Measurements from ENCODE around the gene EML2. TPM values are rescaled to one million over a fixed set of nuclear protein-coding genes. Genes with fewer than 3 reads are reported as not detected.

Gene EML2
- total RNA-seq, 1 experiment from 2014 or later: 32.7 TPM

GRCh38 chr19:45593520-45593919 is 45.7 kb downstream of the EML2 start:
- in situ Hi-C loops (cut with HindIII; ENCODE audit: low pct_unique_long_range_greater_than_20kb, low sequenced_read_pairs): no loop called here
- H3K27me3 ChIP-seq (ENCODE audit: control insufficient read depth, insufficient read depth, low read length): no peaks in the 10 kb centered on the region
- intact Hi-C loops (cut with micrococcal nuclease; ENCODE audit: unreplicated experiment): no loop called here
- POLR2A ChIA-PET: no interaction called here
- TF ChIP-seq, protein P1, sequence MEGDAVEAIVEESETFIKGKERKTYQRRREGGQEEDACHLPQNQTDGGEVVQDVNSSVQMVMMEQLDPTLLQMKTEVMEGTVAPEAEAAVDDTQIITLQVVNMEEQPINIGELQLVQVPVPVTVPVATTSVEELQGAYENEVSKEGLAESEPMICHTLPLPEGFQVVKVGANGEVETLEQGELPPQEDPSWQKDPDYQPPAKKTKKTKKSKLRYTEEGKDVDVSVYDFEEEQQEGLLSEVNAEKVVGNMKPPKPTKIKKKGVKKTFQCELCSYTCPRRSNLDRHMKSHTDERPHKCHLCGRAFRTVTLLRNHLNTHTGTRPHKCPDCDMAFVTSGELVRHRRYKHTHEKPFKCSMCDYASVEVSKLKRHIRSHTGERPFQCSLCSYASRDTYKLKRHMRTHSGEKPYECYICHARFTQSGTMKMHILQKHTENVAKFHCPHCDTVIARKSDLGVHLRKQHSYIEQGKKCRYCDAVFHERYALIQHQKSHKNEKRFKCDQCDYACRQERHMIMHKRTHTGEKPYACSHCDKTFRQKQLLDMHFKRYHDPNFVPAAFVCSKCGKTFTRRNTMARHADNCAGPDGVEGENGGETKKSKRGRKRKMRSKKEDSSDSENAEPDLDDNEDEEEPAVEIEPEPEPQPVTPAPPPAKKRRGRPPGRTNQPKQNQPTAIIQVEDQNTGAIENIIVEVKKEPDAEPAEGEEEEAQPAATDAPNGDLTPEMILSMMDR (IDR thresholded peaks at IDR 0.05): no peak
- TF ChIP-seq POLR2AphosphoS5 (IDR thresholded peaks at IDR 0.05; ENCODE audit: low read depth, low read length): no peak
- peaks cover under 1% of the 10 kb centered on the region; the same call in 1 of the 2 replicates for H3K4me1 ChIP-seq (ENCODE audit: control insufficient read depth, insufficient read depth, low read length)
- no peaks in the 10 kb centered on the region for H3K9me3 ChIP-seq (ENCODE audit: control insufficient read depth, insufficient read depth, low read depth, low read length)
- no peak for DNase-seq (ENCODE audit: low read depth, low spot score)
- no peak overlapping the region for H3K27ac ChIP-seq (ENCODE audit: low read length)
- no peak overlapping the region for H3K4me3 ChIP-seq (ENCODE audit: low read depth in 2 of 2, low read length in 2 of 2)
- no peak for ATAC-seq
- no peaks in the 10 kb centered on the region for H3K36me3 ChIP-seq (ENCODE audit: control insufficient read depth, insufficient read depth, low read length)
- BruUV-seq (replicated peaks): no TSS peak
- CTCF ChIA-PET: no interaction called here

- CTCF ChIA-PET: no interaction called here
- BruUV-seq (replicated peaks): no TSS peak
- Histone ChIP-seq H3K27me3 (ENCODE audit: control insufficient read depth, insufficient read depth, low read length) (no peaks in the 10 kb centered on the region), H3K4me1 (ENCODE audit: control insufficient read depth, insufficient read depth, low read length) (no peaks in the 10 kb centered on the region), H3K27ac (ENCODE audit: low read length) (no peak overlapping the region), H3K9me3 (ENCODE audit: control insufficient read depth, insufficient read depth, low read depth, low read length) (no peaks in the 10 kb centered on the region), H3K36me3 (ENCODE audit: control insufficient read depth, insufficient read depth, low read length) (no peaks in the 10 kb centered on the region), H3K4me3 (ENCODE audit: low read depth in 2 of 2, low read length in 2 of 2) (no peak overlapping the region)
- in situ Hi-C loops (cut with HindIII; ENCODE audit: low pct_unique_long_range_greater_than_20kb, low sequenced_read_pairs) (no loop called here), intact Hi-C loops (cut with micrococcal nuclease; ENCODE audit: unreplicated experiment) (no loop called here)
- POLR2A ChIA-PET: no interaction called here
- DNase-seq (ENCODE audit: low read depth, low spot score) (no peak), ATAC-seq (no peak)
- no peak for TF ChIP-seq POLR2AphosphoS5 (IDR thresholded peaks at IDR 0.05; ENCODE audit: low read depth, low read length)
- TF ChIP-seq SIN3A (IDR thresholded peaks at IDR 0.05; ENCODE audit: borderline replicate concordance, insufficient read depth, low read depth, low read length): no peak
- no peak for TF ChIP-seq TCF7L2 (IDR thresholded peaks at IDR 0.05; ENCODE audit: low read depth, low read length)
- TF ChIP-seq, protein P2, sequence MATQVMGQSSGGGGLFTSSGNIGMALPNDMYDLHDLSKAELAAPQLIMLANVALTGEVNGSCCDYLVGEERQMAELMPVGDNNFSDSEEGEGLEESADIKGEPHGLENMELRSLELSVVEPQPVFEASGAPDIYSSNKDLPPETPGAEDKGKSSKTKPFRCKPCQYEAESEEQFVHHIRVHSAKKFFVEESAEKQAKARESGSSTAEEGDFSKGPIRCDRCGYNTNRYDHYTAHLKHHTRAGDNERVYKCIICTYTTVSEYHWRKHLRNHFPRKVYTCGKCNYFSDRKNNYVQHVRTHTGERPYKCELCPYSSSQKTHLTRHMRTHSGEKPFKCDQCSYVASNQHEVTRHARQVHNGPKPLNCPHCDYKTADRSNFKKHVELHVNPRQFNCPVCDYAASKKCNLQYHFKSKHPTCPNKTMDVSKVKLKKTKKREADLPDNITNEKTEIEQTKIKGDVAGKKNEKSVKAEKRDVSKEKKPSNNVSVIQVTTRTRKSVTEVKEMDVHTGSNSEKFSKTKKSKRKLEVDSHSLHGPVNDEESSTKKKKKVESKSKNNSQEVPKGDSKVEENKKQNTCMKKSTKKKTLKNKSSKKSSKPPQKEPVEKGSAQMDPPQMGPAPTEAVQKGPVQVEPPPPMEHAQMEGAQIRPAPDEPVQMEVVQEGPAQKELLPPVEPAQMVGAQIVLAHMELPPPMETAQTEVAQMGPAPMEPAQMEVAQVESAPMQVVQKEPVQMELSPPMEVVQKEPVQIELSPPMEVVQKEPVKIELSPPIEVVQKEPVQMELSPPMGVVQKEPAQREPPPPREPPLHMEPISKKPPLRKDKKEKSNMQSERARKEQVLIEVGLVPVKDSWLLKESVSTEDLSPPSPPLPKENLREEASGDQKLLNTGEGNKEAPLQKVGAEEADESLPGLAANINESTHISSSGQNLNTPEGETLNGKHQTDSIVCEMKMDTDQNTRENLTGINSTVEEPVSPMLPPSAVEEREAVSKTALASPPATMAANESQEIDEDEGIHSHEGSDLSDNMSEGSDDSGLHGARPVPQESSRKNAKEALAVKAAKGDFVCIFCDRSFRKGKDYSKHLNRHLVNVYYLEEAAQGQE (IDR thresholded peaks at IDR 0.05; ENCODE audit: insufficient read depth in 1 of 2, low read depth in 2 of 2, low read length in 1 of 2): no peak
- TF ChIP-seq, protein P1 (IDR thresholded peaks at IDR 0.05): no peak
Observed at GRCh38 chr19:45592366-45592765, 46.8 kb downstream of the EML2 start.

- in situ Hi-C loops (cut with HindIII; ENCODE audit: low pct_unique_long_range_greater_than_20kb, low sequenced_read_pairs): no loop called here
- ChIA-PET POLR2A (no interaction called here), CTCF (interaction anchor here (0.9 kb wide), 1 partner anchor 51 kb away, joined by 3 read pairs; no protein-coding TSS in a partner anchor)
- H3K36me3 ChIP-seq (ENCODE audit: control insufficient read depth, insufficient read depth, low read length): no peaks in the 10 kb centered on the region
- no TSS peak for BruUV-seq (replicated peaks)
- intact Hi-C loops (cut with micrococcal nuclease; ENCODE audit: unreplicated experiment): no loop called here
- H3K27me3 ChIP-seq (ENCODE audit: control insufficient read depth, insufficient read depth, low read length): no peaks in the 10 kb centered on the region
- no peak for TF ChIP-seq TCF7L2 (IDR thresholded peaks at IDR 0.05; ENCODE audit: low read depth, low read length)
- no peak for TF ChIP-seq POLR2AphosphoS5 (IDR thresholded peaks at IDR 0.05; ENCODE audit: low read depth, low read length)
- TF ChIP-seq, protein P2 (IDR thresholded peaks at IDR 0.05; ENCODE audit: insufficient read depth in 1 of 2, low read depth in 2 of 2, low read length in 1 of 2): no peak
- TF ChIP-seq SIN3A (IDR thresholded peaks at IDR 0.05; ENCODE audit: borderline replicate concordance, insufficient read depth, low read depth, low read length): no peak
- TF ChIP-seq, protein P1 (IDR thresholded peaks at IDR 0.05): no peak
- no peak overlapping the region for H3K27ac ChIP-seq (ENCODE audit: low read length)
- no peaks in the 10 kb centered on the region for H3K9me3 ChIP-seq (ENCODE audit: control insufficient read depth, insufficient read depth, low read depth, low read length)
- no peaks in the 10 kb centered on the region for H3K4me1 ChIP-seq (ENCODE audit: control insufficient read depth, insufficient read depth, low read length)
- ATAC-seq (no peak), DNase-seq (ENCODE audit: low read depth, low spot score) (no peak)
- no peak overlapping the region for H3K4me3 ChIP-seq (ENCODE audit: low read depth in 2 of 2, low read length in 2 of 2)
Observed at GRCh38 chr19:45591638-45592005, 47.6 kb downstream of the EML2 start.

Data from Panc1 (cell line).